ENCODE results near the gene HSPB9.

DNA sequence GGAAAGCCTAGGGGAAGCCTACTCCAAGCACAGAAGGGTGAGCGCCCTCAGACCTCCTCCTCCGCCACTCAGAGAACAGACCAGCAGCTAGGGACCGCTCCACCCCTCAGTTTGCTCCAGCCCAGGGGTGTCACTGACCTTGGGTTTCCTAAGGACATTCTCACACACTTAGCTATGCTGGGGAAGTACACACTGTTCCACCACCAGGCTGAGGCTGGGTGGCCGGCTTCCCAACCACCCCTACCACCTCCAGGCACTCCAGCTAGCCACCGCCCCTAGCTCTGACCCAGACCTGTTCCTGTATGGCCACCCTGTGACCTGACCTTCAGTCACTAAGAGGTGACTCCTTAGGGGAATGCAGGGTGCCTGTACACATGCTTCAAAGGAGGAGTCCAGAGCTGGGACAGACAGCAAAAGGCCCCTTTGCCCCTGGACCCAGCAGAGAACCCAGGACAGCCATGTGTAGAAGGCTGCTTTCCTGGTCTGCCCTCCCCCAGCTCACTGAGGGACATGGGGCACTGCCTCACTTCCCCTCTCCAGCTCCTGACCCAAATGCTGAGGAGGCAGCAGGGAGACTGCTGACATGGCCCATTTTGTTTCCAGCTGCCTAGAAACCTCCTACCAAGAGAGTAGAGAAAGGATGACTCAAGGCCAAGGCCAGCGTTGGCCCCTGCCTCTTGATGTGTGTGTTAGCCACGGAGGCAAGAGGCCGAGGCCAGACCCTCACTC is 6.7 kb downstream of the HSPB9 start:
- TF ChIP-seq, protein P1, sequence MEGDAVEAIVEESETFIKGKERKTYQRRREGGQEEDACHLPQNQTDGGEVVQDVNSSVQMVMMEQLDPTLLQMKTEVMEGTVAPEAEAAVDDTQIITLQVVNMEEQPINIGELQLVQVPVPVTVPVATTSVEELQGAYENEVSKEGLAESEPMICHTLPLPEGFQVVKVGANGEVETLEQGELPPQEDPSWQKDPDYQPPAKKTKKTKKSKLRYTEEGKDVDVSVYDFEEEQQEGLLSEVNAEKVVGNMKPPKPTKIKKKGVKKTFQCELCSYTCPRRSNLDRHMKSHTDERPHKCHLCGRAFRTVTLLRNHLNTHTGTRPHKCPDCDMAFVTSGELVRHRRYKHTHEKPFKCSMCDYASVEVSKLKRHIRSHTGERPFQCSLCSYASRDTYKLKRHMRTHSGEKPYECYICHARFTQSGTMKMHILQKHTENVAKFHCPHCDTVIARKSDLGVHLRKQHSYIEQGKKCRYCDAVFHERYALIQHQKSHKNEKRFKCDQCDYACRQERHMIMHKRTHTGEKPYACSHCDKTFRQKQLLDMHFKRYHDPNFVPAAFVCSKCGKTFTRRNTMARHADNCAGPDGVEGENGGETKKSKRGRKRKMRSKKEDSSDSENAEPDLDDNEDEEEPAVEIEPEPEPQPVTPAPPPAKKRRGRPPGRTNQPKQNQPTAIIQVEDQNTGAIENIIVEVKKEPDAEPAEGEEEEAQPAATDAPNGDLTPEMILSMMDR (IDR thresholded peaks at IDR 0.05; ENCODE audit: insufficient read depth, low read length): no peak
- TF ChIP-seq POLR2AphosphoS5 (IDR thresholded peaks at IDR 0.05; ENCODE audit: low read depth) (no peak), GABPA (IDR thresholded peaks at IDR 0.05; ENCODE audit: low read depth) (no peak)
